ENCODE results near the gene POLR1G. TPM values are rescaled to one million over a fixed set of nuclear protein-coding genes. Genes with fewer than 3 reads are reported as not detected.
"Not testable (repeated sequence)": the region's sequence is repeated elsewhere in the genome, so short reads cannot be mapped to it uniquely, and the experiment has no call there.

Gene POLR1G
- total RNA-seq, 2 experiments from 2014 or later = 10.8 to 16.3 TPM

DNA sequence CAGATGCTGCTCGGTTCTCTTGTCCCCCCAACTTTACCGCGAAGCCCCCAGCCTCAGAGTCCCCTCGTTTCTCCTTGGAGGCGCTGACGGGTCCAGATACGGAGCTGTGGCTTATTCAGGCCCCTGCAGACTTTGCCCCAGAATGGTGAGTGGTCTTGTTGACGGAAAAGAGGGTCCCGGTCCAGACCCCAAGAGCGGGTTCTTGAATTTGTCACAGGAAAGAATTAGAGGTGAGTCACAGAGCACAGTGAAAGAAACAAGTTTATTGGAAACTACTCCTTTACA, 589 bp downstream of the POLR1G start:
- Histone ChIP-seq H4K20me1 (ENCODE audit: insufficient read depth, low read length) (no peaks in the 10 kb centered on the region), H3K9me3 (ENCODE audit: low read length) (no peaks in the 10 kb centered on the region), H3K4me3 (ENCODE audit: low read depth, low read length, poor library complexity, severe bottlenecking) (peak overlapping the region; percentile 89), H3K4me2 (ENCODE audit: low read length) (peak overlapping the region; percentile 92), H2AFZ (ENCODE audit: low read length) (no peak overlapping the region), H3K79me2 (ENCODE audit: insufficient read depth, low read depth, low read length) (peaks cover 10% of the 10 kb centered on the region), H3K27ac (ENCODE audit: low read depth, low read length, poor library complexity, severe bottlenecking) (no peak overlapping the region), H3K36me3 (ENCODE audit: insufficient read depth, low read length) (peaks cover 20% of the 10 kb centered on the region), H3K9me2 (ENCODE audit: insufficient read depth, low read length) (no peaks in the 10 kb centered on the region), H3K4me1 (ENCODE audit: insufficient read depth, low read length, poor library complexity, severe bottlenecking) (peaks cover 38% of the 10 kb centered on the region)
- intact Hi-C loops (cut with micrococcal nuclease; ENCODE audit: unreplicated experiment) = loop anchor here (5.0 kb wide), 1 partner anchor 405 kb away; the partner anchor contains the start of gene RELB
- ChIA-PET POLR2A (no interaction called here), CTCF (ENCODE audit: unreplicated experiment) (no interaction called here)
- no peak for TF ChIP-seq EZH2phosphoT487 (IDR thresholded peaks at IDR 0.05; ENCODE audit: borderline replicate concordance, low read depth, low read length)
- TF ChIP-seq, protein P1, sequence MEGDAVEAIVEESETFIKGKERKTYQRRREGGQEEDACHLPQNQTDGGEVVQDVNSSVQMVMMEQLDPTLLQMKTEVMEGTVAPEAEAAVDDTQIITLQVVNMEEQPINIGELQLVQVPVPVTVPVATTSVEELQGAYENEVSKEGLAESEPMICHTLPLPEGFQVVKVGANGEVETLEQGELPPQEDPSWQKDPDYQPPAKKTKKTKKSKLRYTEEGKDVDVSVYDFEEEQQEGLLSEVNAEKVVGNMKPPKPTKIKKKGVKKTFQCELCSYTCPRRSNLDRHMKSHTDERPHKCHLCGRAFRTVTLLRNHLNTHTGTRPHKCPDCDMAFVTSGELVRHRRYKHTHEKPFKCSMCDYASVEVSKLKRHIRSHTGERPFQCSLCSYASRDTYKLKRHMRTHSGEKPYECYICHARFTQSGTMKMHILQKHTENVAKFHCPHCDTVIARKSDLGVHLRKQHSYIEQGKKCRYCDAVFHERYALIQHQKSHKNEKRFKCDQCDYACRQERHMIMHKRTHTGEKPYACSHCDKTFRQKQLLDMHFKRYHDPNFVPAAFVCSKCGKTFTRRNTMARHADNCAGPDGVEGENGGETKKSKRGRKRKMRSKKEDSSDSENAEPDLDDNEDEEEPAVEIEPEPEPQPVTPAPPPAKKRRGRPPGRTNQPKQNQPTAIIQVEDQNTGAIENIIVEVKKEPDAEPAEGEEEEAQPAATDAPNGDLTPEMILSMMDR (conservative IDR thresholded peaks at IDR 0.05; ENCODE audit: low read length) = no peak
- no TSS peak for BruUV-seq (replicated peaks)
- DNase-seq (ENCODE audit: low spot score) = no peak

DNA sequence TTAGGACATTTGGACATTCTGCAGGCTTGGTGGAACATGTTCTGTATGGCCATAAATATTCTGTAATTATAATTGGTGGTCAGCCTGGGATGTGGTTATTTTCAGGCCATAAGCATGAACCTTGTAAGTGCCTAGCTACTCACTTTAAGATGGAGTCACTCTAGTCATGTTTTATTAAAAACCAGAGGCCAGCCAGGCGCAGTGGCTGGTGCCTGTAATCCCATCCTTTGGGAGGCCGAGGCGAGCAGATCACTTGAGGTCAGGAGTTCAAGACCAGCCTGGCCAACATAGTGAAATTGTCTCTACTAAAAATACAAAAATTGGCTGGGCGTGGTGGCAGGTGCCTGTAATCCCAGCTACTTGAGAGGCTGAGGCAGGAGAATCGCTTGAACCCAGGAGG, 1.1 kb downstream of the POLR1G start:
- POLR2A ChIA-PET; H4K20me1 ChIP-seq (ENCODE audit: insufficient read depth, low read length); H3K27ac ChIP-seq (ENCODE audit: low read depth, low read length, poor library complexity, severe bottlenecking); H3K9me2 ChIP-seq (ENCODE audit: insufficient read depth, low read length); CTCF ChIA-PET (ENCODE audit: unreplicated experiment); H2AFZ ChIP-seq (ENCODE audit: low read length); H3K9me3 ChIP-seq (ENCODE audit: low read length); DNase-seq (ENCODE audit: low spot score): not testable (repeated sequence)
- Histone ChIP-seq H3K4me3 (ENCODE audit: low read depth, low read length, poor library complexity, severe bottlenecking) (peak overlapping the region; percentile 89), H3K79me2 (ENCODE audit: insufficient read depth, low read depth, low read length) (peaks cover 10% of the 10 kb centered on the region), H3K4me2 (ENCODE audit: low read length) (peak overlapping the region; percentile 92), H3K36me3 (ENCODE audit: insufficient read depth, low read length) (peaks cover 25% of the 10 kb centered on the region), H3K4me1 (ENCODE audit: insufficient read depth, low read length, poor library complexity, severe bottlenecking) (peaks cover 38% of the 10 kb centered on the region)
- BruUV-seq (replicated peaks) = TSS peak; percentile 70
- intact Hi-C loops (cut with micrococcal nuclease; ENCODE audit: unreplicated experiment) = loop anchor here (5.0 kb wide), 1 partner anchor 405 kb away; the partner anchor contains the start of gene RELB

DNA sequence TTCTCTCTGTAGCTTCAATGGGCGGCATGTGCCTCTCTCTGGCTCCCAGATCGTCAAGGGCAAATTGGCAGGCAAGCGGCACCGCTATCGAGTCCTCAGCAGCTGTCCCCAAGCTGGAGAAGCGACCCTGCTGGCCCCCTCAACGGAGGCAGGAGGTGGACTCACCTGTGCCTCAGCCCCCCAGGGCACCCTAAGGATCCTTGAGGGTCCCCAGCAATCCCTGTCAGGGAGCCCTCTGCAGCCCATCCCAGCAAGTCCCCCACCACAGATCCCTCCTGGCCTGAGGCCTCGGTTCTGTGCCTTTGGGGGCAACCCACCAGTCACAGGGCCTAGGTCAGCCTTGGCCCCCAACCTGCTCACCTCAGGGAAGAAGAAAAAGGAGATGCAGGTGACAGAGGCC, 1.7 kb downstream of the POLR1G start:
- TF ChIP-seq, protein P1 (conservative IDR thresholded peaks at IDR 0.05; ENCODE audit: low read length) = no peak
- TF ChIP-seq EZH2phosphoT487 (IDR thresholded peaks at IDR 0.05; ENCODE audit: borderline replicate concordance, low read depth, low read length) = no peak
- Histone ChIP-seq H3K36me3 (ENCODE audit: insufficient read depth, low read length) (peaks cover 31% of the 10 kb centered on the region), H3K9me3 (ENCODE audit: low read length) (no peaks in the 10 kb centered on the region), H2AFZ (ENCODE audit: low read length) (no peak overlapping the region), H3K79me2 (ENCODE audit: insufficient read depth, low read depth, low read length) (peaks cover 10% of the 10 kb centered on the region), H3K4me1 (ENCODE audit: insufficient read depth, low read length, poor library complexity, severe bottlenecking) (peaks cover 37% of the 10 kb centered on the region), H3K27ac (ENCODE audit: low read depth, low read length, poor library complexity, severe bottlenecking) (no peak overlapping the region), H3K4me3 (ENCODE audit: low read depth, low read length, poor library complexity, severe bottlenecking) (no peak overlapping the region), H3K9me2 (ENCODE audit: insufficient read depth, low read length) (no peaks in the 10 kb centered on the region), H3K4me2 (ENCODE audit: low read length) (peak overlapping the region; percentile 92), H4K20me1 (ENCODE audit: insufficient read depth, low read length) (no peaks in the 10 kb centered on the region)
- intact Hi-C loops (cut with micrococcal nuclease; ENCODE audit: unreplicated experiment) = loop anchor here (5.0 kb wide), 1 partner anchor 406 kb away; the partner anchor contains the start of gene RELB
- ChIA-PET CTCF (ENCODE audit: unreplicated experiment) (no interaction called here), POLR2A (no interaction called here)
- DNase-seq (ENCODE audit: low spot score) = no peak
- no TSS peak for BruUV-seq (replicated peaks)

Data from OCI-LY7 (cell line).